GM12878 (cell line): ENCODE data around the gene MICALL2. TPM values are rescaled to one million over a fixed set of nuclear protein-coding genes. Genes with fewer than 3 reads are reported as not detected.

Experiments
- ATF7 ChIP-seq: fragments of 450-650 bp; IDR thresholded peaks from 2 replicates; pipeline ENCODE4 v1.6.1; 2016; ENCODE audit warnings: low read depth, mild to moderate bottlenecking
- BRCA1 ChIP-seq: IDR thresholded peaks from 2 replicates; pipeline ENCODE4 v1.6.1; 2011; ENCODE audit warnings: low read depth, low read length, improper control_type of control experiment
- FOXM1 ChIP-seq: IDR thresholded peaks from 2 replicates; pipeline ENCODE4 v1.6.1; 2012; ENCODE audit warnings: low read depth, mild to moderate bottlenecking, inconsistent platforms, low read length, moderate library complexity
- HDAC2 ChIP-seq: fragments of 200-600 bp; sonication (generic); IDR thresholded peaks from 2 replicates; pipeline ENCODE4 v1.6.1; 2017
- KAT2A ChIP-seq: conservative IDR thresholded peaks from 2 replicates; pipeline ENCODE4 v1.6.1; 2011; ENCODE audit warnings: low read depth, low read length; ENCODE audit not compliant: control insufficient read depth
- NFIC ChIP-seq: IDR thresholded peaks from 2 replicates; pipeline ENCODE4 v1.6.1; 2012; ENCODE audit warnings: low read depth, mild to moderate bottlenecking, inconsistent platforms, low read length, moderate library complexity
- NFXL1 ChIP-seq: fragments of 450-650 bp; IDR thresholded peaks from 2 replicates; pipeline ENCODE4 v1.6.1; 2017; ENCODE audit warnings: antibody characterized with exemption, mild to moderate bottlenecking, borderline replicate concordance
- NFYA ChIP-seq: IDR thresholded peaks from 2 replicates; pipeline ENCODE4 v1.6.1; 2011; ENCODE audit warnings: low read depth, mild to moderate bottlenecking, low read length, improper control_type of control experiment, borderline replicate concordance
- NR2C2 ChIP-seq: IDR thresholded peaks from 2 replicates; pipeline ENCODE4 v1.6.1; 2011; ENCODE audit warnings: borderline replicate concordance, low read depth; ENCODE audit not compliant: control insufficient read depth, insufficient read length
- RELA ChIP-seq: fragments of 450-650 bp; IDR thresholded peaks from 2 replicates; pipeline ENCODE4 v1.8.0; 2014; ENCODE audit warnings: borderline replicate concordance; ENCODE audit not compliant: partially characterized antibody
- RELB ChIP-seq: fragments of 450-650 bp; IDR thresholded peaks from 2 replicates; pipeline ENCODE4 v1.6.1; 2017; ENCODE audit warnings: low read depth, mild to moderate bottlenecking, moderate library complexity
- RFX5 ChIP-seq: IDR thresholded peaks from 2 replicates; pipeline ENCODE4 v1.6.1; 2011; ENCODE audit warnings: low read depth, low read length, improper control_type of control experiment
- SIX5 ChIP-seq: IDR thresholded peaks from 2 replicates; pipeline ENCODE4 v1.6.1; 2011; ENCODE audit warnings: mild to moderate bottlenecking, low read depth, low read length, moderate library complexity; ENCODE audit not compliant: severe bottlenecking
- SMAD1 ChIP-seq: fragments of 450-650 bp; IDR thresholded peaks from 2 replicates; pipeline ENCODE4 v1.6.1; 2018; ENCODE audit warnings: mild to moderate bottlenecking, low read depth; ENCODE audit not compliant: partially characterized antibody
- SPI1 ChIP-seq: IDR thresholded peaks from 2 replicates; pipeline ENCODE4 v1.6.1; 2011; ENCODE audit warnings: low read depth, mild to moderate bottlenecking, low read length, moderate library complexity, borderline replicate concordance; ENCODE audit not compliant: insufficient read depth
- STAT3 ChIP-seq: IDR thresholded peaks from 2 replicates; pipeline ENCODE4 v1.6.1; 2011; ENCODE audit warnings: low read depth, low read length, improper control_type of control experiment
- TCF3 ChIP-seq: IDR thresholded peaks from 2 replicates; pipeline ENCODE4 v1.6.1; 2012; ENCODE audit warnings: low read depth, mild to moderate bottlenecking, low read length, borderline replicate concordance; ENCODE audit not compliant: insufficient read depth
- ZNF592 ChIP-seq: fragments of 450-650 bp; IDR thresholded peaks from 2 replicates; pipeline ENCODE4 v1.6.1; 2017; ENCODE audit warnings: mild to moderate bottlenecking, moderate library complexity
- polyA plus RNA-seq, 11 experiments: library from polyadenylated mRNA; depleted of rRNA in 4 of 11; unstranded in 6 of 11; stranded (reverse) in 5 of 11; fragments of >200 nt; fragmentation: Nextera tagmentation in 4 of 11; fragmentation: Illumina TruSeq in 1 of 11; extraction: Ambion mirVana in 4 of 11; extraction: Trizol in 1 of 11; gene quantifications; 1 replicate in 1 of 11; 2 replicates in 10 of 11; pipeline versions ENCODE4 v1.2.1 to v1.2.3, GENCODE V29; 2011 to 2016; ENCODE audit warnings: inconsistent platforms in 2 of 11, missing spikeins in 2 of 11, low read depth in 1 of 11
- total RNA-seq, 4 experiments: library from RNA; depleted of rRNA in 3 of 4; stranded (reverse); fragments of >200 nt in 3 of 4; fragmentation: Illumina TruSeq in 1 of 4; extraction: Trizol in 1 of 4; gene quantifications; 2 replicates each; pipeline versions ENCODE4 v1.2.1 to v1.2.3, GENCODE V29; 2013 to 2021
- TF ChIP-seq, protein P1 (sequence below): IDR thresholded peaks from 2 replicates; pipeline ENCODE4 v1.6.1; 2012; ENCODE audit warnings: low read depth, low read length, improper control_type of control experiment
- TF ChIP-seq, protein P2 (sequence below): fragments of 150-350 bp; IDR thresholded peaks from 2 replicates; pipeline ENCODE4 v1.6.1; 2014; ENCODE audit warnings: mild to moderate bottlenecking, low read depth, low read length

MICALL2 gene
- total and polyA plus RNA-seq, 10 of the 15 experiments (the other 5 are each of a cell fraction or from before 2014, with no cell fraction given): 0.04 to 1.7 (median 0.83) TPM; not detected in 3

DNA sequence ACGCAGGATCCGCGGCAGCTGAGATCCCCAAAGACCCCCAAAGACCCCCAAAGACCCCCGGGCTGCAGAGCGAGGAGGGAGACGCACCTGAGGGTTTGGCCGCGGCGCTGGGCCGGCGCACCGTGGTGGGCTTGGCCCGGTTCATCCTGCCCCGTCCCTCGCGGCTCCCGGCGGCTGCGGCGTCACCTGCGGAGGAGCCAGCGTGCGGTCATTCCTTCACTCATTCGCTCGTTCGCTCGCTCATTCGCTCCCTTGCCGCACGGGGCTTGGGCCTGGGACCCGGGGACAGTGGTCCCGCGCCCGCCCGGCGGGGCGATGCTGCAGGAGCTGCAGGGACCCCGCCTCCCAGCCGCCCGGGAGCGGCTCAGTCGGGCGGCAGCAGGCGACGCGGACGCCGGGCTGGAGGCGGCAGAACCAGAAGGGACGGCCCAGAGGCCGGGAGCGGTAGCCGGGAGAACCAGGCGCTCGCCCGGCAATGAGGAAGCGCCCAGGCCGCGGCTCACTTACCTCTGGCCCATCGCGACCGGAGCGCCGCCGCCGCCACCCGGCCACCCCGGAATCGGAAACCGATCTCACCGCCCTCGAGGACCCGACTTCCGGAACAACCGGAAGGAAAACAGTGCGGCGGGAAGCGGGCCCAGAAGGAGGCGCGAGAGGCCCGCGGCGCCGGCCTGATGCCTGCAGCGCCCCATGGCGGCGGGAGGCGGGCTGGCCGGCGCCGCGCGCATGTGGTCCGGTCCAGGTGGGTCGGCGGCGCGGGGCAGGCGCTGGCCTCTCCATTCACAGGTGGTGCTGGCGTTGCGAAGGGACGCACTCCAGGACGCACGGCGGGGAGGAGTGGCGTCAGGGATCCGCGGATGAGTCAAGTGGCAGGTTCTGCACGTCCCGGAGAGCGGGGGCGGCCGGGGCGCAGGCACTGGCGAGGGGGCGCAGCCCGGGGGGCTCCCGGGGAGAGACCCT is 44.8 kb upstream of the MICALL2 start, which contains the start of gene INTS1 (continued):
- TF ChIP-seq ZNF592 (peak; percentile 92), TCF3 (peak; percentile 90), NR2C2 (peak; percentile 54), SIX5 (peak; percentile 76), FOXM1 (no peak), NFYA (no peak), SPI1 (0 out of 2 replicates have a peak, but pooled peaks have one; percentile 5), RELB (peak; percentile 36; the same call in 1 of the 2 replicates), ATF7 (no peak), BRCA1 (no peak), RELA (peak; percentile 77), NFIC (no peak), STAT3 (no peak), NFXL1 (no peak), RFX5 (no peak), KAT2A (no peak), SMAD1 (no peak), HDAC2 (no peak)
- TF ChIP-seq, protein P1, sequence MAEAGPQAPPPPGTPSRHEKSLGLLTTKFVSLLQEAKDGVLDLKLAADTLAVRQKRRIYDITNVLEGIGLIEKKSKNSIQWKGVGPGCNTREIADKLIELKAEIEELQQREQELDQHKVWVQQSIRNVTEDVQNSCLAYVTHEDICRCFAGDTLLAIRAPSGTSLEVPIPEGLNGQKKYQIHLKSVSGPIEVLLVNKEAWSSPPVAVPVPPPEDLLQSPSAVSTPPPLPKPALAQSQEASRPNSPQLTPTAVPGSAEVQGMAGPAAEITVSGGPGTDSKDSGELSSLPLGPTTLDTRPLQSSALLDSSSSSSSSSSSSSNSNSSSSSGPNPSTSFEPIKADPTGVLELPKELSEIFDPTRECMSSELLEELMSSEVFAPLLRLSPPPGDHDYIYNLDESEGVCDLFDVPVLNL: 0 out of 2 replicates have a peak, but pooled peaks have one; percentile 43
- TF ChIP-seq, protein P2, sequence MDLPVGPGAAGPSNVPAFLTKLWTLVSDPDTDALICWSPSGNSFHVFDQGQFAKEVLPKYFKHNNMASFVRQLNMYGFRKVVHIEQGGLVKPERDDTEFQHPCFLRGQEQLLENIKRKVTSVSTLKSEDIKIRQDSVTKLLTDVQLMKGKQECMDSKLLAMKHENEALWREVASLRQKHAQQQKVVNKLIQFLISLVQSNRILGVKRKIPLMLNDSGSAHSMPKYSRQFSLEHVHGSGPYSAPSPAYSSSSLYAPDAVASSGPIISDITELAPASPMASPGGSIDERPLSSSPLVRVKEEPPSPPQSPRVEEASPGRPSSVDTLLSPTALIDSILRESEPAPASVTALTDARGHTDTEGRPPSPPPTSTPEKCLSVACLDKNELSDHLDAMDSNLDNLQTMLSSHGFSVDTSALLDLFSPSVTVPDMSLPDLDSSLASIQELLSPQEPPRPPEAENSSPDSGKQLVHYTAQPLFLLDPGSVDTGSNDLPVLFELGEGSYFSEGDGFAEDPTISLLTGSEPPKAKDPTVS: peak; percentile 82; the same call in 1 of the 2 replicates
